Measurements from ENCODE around the gene PPP2R3B. TPM values are rescaled to one million over a fixed set of nuclear protein-coding genes. Genes with fewer than 3 reads are reported as not detected.
"Not testable (repeated sequence)": the region's sequence is repeated elsewhere in the genome, so short reads cannot be mapped to it uniquely, and the experiment has no call there.

PPP2R3B gene
- total RNA-seq, 1 donor, result 6.0 TPM

DNA sequence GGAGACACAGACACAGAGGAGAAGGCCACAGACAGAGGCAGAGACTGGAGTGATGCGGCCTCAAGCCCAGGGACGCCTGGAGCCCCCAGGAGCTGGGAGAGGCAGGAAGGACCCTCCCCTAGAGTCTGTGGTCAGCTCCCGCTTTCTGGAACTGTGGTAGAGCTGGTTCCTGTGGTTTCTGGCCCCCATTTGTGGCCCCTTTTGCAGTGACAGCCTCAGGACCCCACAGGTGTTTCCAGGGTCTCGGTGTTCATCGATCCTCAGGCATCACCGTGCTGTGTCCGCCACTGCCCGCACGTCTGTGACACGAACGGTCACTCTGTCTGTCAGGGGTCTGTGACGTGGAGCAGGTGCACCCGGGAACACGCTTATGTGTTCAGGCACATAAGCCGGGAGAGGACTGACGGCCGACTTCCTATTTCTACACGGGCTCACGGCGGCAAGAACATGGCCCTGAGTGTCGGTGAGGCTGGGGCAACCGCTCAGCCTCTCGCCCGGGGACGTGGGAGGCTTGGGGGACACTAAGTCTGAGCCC lies 76.0 kb downstream of the PPP2R3B start:
- no peak overlapping the region for H3K4me3 ChIP-seq (ENCODE audit: low read length)
- no peaks in the 10 kb centered on the region for H3K9me3 ChIP-seq (ENCODE audit: low read depth, low read length)
- H3K27me3 ChIP-seq (ENCODE audit: insufficient read depth, low read length), result no peaks in the 10 kb centered on the region
- H3K4me1 ChIP-seq (ENCODE audit: insufficient read depth, low read length), result no peaks in the 10 kb centered on the region

DNA sequence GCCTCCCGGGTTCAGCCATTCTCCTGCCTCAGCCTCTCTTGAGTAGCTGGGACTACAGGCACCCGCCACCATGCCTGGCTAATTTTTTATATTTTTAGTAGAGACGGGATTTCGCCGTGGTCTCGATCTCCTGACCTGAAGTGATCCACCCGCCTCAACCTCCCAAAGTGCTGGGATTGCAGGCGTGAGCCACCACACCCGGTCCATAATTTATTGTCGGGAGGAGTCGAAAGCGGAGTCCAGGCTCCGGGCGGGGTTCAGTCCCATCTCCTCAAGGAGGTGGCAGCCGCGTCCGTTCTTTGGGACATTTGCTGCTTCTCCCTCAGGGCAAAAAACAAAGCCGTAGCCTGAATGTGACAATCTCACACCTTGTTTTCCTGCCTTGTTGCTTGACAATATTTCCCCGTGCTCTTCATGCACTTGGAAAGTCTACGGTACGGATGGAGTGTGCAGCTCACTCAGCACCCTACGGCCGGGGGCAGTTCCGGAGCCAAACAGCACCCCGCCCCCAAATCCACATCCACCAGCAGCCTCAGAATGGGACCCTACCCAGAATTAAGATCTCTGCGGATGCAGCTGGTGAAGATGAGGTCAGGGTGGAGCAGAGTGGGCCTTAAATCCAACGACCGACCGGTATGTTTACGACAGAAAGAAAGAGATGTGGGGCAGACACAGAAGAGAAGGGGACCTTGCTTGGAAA lies 77.7 kb downstream of the PPP2R3B start:
- no peaks in the 10 kb centered on the region for H3K9me3 ChIP-seq (ENCODE audit: low read depth, low read length)
- H3K4me3 ChIP-seq (ENCODE audit: low read length), result no peak overlapping the region
- H3K27me3 ChIP-seq (ENCODE audit: insufficient read depth, low read length), result no peaks in the 10 kb centered on the region
- H3K4me1 ChIP-seq (ENCODE audit: insufficient read depth, low read length), result no peaks in the 10 kb centered on the region

DNA sequence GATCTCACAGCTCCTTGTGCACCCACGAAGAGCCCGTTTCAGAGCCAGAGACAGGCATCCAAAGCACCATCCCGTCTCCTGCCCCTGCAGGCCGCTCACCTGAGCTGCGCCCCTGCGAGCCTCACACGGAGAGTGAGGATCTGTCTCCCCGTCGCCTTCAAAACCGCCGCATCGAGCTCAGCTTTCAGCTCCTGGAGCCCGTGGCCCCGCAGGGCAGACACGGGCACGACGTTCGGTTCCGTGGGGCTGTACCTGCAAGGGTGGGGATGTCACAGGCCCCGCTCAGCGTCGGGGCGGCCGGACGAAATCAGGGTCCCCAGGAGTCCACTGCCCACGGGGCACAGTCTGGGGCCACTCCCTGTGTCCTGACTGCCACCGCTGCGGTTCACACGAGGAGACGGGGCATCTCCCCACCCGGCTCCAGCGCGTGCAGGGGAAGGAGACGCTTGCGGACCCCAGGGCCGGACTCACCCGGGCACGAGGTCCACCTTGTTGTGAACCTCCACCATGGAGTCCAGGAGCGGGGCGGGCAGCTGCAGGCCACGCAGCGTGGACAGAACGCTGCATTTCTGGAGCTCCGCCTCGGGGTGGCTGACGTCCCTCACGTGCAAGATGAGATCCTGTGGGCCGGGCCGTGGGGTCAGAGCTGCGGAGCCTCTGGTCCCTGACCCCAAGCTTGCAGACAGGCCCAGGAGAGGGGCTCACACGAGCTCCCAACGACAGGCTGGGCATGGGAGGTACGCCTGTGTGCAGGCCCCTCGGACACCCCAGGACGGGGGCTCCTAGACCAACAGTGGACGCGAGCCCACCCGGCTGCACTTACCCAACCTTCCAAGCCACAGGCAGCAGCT lies 79.2 kb downstream of the PPP2R3B start:
- H3K27me3 ChIP-seq (ENCODE audit: insufficient read depth, low read length), result no peaks in the 10 kb centered on the region
- H3K4me1 ChIP-seq (ENCODE audit: insufficient read depth, low read length), result no peaks in the 10 kb centered on the region
- no peak overlapping the region for H3K4me3 ChIP-seq (ENCODE audit: low read length)
- H3K9me3 ChIP-seq (ENCODE audit: low read depth, low read length), result no peaks in the 10 kb centered on the region

DNA sequence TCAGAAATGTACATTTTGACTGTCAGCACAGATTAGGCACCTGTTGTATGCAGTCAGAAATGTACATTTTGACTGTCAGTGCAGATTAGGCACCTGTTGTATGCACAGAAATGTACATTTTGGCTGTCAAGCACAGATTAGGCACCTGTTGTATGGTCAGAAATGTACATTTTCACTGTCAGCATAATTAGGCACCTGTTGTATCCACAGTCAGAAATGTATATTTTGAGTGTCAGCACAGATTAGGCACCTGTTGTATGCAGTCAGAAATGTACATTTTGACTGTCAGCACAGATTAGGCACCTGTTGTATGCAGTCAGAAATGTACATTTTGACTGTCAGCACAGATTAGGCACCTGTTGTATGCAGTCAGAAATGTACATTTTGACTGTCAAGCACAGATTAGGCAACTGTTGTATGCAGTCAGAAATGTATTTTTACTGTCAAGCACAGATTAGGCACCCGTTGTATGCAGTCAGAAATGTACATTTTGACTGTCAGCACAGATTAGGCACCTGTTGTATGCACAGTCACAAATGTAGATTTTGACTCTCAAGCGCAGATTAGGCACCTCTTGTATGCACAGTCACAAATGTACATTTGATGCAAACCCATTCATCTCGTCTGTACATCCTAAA lies 80.0 kb downstream of the PPP2R3B start:
- H3K9me3 ChIP-seq (ENCODE audit: low read depth, low read length); H3K4me1 ChIP-seq (ENCODE audit: insufficient read depth, low read length); H3K4me3 ChIP-seq (ENCODE audit: low read length); H3K27me3 ChIP-seq (ENCODE audit: insufficient read depth, low read length): not testable (repeated sequence)

DNA sequence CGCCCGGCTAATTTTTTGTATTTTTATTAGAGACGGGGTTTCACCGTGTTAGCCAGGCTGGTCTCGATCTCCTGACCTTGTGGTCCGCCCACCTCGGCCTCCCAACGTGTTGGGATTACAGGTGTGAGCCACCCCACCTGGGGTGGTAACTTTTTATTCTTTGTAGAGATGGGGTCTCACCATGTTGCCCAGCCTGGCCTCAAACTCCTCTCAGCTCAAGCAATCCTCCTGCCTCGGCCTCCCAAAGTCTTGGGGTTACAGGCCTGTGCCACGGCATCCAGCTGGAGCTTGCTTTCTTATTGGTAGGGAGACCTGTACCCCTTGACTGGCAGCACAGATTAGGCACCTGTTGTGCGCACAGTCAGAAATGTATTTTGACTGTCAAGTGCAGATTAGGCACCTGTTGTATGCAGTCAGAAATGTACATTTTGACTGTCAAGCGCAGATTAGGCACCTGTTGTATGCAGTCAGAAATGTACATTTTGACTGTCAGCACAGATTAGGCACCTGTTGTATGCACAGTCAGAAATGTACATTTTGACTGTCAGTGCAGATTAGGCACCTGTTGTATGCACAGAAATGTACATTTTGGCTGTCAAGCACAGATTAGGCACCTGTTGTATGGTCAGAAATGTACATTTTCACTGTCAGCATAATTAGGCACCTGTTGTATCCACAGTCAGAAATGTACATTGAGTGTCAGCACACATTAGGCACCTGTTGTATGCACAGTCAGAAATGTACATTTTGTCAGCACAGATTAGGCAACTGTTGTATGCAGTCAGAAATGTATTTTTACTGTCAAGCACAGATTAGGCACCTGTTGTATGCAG lies 80.7 kb downstream of the PPP2R3B start:
- H3K4me3 ChIP-seq (ENCODE audit: low read length); H3K27me3 ChIP-seq (ENCODE audit: insufficient read depth, low read length); H3K9me3 ChIP-seq (ENCODE audit: low read depth, low read length); H3K4me1 ChIP-seq (ENCODE audit: insufficient read depth, low read length): not testable (repeated sequence)

DNA sequence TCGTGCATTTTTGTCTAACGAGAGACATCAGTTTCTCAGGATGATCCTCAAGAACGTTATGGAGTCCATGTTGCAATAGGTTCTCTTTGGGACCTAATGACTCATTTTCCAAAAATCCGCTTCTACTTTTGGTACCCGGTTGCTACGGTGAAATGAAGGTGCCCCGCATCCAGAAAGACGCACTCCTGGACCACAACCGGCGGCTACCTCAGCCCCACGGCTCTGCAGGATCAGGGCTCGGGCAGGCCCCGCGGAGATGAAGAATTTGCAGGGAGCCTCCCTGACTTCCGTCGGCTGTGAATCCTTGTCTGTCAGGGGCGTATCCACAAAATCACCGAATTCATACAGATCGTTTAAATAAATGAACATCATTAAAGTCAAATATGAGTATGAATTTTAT lies 83.7 kb downstream of the PPP2R3B start:
- no peaks in the 10 kb centered on the region for H3K9me3 ChIP-seq (ENCODE audit: low read depth, low read length)
- H3K4me1 ChIP-seq (ENCODE audit: insufficient read depth, low read length), result no peaks in the 10 kb centered on the region
- H3K4me3 ChIP-seq (ENCODE audit: low read length), result no peak overlapping the region
- no peaks in the 10 kb centered on the region for H3K27me3 ChIP-seq (ENCODE audit: insufficient read depth, low read length)

DNA sequence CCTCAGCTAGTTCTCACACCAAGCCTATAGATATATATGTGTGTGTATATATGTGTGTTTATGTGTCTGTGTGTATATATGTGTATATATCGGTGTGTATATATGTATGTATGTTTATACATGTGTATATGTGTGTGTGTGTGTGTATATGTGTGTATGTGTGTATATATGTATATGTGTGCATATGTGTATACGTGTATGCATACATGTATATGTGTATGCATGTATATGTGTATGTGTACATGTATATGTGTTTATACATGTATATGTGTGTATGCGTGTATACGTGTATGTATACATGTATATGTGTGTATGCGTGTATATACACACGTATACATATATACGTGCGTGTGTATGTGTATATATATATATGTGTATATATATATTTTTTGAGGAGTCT lies 86.4 kb downstream of the PPP2R3B start:
- Histone ChIP-seq H3K27me3 (ENCODE audit: insufficient read depth, low read length) (no peaks in the 10 kb centered on the region), H3K4me3 (ENCODE audit: low read length) (no peak overlapping the region), H3K9me3 (ENCODE audit: low read depth, low read length) (no peaks in the 10 kb centered on the region), H3K4me1 (ENCODE audit: insufficient read depth, low read length) (no peaks in the 10 kb centered on the region)

DNA sequence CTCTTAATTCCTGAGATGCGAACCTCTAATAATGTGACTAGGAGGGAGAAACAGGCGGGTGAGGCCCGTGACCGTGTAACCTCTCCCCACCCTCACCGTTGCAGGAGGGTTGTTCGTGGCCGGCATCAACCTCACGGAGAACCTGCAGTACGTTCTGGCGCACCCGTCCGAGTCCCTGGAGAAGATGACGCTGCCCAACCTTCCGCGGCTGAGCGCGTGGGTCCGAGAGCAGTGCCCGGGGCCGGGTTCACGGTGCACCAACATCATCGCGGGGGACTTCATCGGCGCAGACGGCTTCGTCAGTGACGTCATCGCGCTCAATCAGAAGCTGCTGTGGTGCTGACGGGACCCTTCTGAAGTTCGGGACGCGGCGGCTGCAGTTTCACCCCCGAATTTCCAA lies 87.7 kb downstream of the PPP2R3B start:
- Histone ChIP-seq H3K4me1 (ENCODE audit: insufficient read depth, low read length) (no peaks in the 10 kb centered on the region), H3K27me3 (ENCODE audit: insufficient read depth, low read length) (no peaks in the 10 kb centered on the region), H3K4me3 (ENCODE audit: low read length) (no peak overlapping the region), H3K9me3 (ENCODE audit: low read depth, low read length) (no peaks in the 10 kb centered on the region)

DNA sequence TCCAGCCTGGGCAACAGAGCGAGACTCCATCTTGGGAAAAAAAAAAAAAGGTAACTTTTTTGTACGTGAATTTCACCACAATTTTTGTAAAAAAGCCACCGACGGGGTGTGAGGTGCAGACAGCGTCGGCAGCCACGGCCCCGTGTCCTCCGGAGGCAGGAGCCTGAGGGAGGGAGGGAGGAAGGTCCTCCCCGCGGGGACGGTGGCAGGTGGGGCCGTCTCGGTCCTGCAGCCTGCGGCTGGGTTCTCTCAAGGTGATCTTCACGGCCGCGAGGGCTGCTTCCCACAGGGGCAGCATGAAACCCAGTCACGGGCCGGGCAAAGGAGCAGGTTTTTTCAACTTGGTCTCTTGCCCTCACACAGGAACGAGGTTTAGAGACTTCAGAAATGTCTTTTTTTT lies 91.6 kb downstream of the PPP2R3B start:
- Histone ChIP-seq H3K4me3 (ENCODE audit: low read length) (no peak overlapping the region), H3K27me3 (ENCODE audit: insufficient read depth, low read length) (no peaks in the 10 kb centered on the region), H3K4me1 (ENCODE audit: insufficient read depth, low read length) (no peaks in the 10 kb centered on the region), H3K9me3 (ENCODE audit: low read depth, low read length) (no peaks in the 10 kb centered on the region)

DNA sequence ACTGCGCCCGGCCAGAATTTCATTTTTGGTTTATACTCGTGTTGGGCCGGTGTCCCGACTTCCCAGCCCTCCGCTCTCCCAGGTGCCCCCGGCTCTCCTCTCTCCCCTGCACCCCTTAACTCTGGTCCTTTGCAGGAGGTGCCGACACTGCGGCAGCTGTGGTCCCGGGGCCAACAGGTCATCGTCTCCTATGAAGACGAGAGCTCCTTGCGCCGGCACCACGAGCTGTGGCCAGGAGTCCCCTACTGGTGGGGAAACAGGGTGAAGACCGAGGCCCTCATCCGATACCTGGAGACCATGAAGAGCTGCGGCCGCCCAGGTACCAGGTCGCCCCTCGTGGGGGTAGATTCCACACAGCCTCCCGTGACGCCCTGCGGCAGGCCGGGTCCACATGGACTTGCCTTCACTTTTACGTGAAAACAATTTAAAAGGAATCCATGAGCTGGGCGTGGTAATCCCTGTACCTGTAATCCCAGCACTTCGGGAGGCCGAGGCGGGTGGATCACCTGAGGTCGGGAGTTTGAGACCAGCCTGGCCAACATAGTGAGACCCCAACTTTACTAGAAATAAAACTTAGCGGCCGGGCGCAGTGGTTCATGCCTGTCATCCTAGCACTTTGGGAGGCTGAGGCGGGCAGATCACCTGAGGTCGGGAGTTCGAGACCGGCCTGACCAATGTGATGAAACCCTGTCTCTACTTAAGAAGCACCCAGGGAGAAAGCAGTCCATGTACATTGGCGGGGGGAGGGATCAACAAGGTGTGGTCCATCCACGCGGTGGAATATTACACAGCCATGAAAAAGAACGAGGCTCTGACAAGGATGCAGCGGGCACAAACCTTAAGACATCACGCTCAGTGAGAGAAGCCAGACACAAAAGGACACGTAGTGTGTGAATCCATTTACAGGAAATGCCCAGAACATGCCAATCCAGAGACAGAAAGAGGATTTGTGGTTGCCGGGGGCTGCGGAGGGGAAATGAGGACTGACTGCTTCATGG lies 93.5 kb downstream of the PPP2R3B start:
- H3K9me3 ChIP-seq (ENCODE audit: low read depth, low read length), result no peaks in the 10 kb centered on the region
- no peak overlapping the region for H3K4me3 ChIP-seq (ENCODE audit: low read length)
- H3K4me1 ChIP-seq (ENCODE audit: insufficient read depth, low read length), result no peaks in the 10 kb centered on the region
- H3K27me3 ChIP-seq (ENCODE audit: insufficient read depth, low read length), result no peaks in the 10 kb centered on the region

DNA sequence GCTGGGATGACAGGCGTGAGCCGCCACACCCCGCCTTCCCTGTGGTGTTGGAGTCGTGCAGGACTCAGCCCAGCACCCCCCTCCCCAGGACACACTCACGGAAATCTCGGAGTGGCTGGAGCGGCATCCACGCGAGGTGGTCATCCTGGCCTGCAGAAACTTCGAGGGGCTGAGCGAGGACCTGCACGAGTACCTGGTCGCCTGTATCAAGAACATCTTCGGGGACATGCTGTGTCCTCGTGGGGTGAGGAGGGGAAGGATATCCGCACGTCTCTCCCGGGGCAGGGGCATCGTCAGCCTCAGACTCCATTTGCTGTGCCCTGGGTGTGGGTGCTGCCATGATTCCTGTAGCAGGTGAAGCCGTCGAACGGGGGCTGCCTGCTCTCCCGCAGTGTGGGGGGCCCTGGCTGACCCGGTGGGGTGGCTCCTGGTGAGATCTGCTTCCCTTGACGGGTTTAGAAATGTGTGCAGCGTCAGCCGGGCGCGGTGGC lies 95.3 kb downstream of the PPP2R3B start:
- Histone ChIP-seq H3K9me3 (ENCODE audit: low read depth, low read length) (no peaks in the 10 kb centered on the region), H3K4me1 (ENCODE audit: insufficient read depth, low read length) (no peaks in the 10 kb centered on the region), H3K4me3 (ENCODE audit: low read length) (no peak overlapping the region), H3K27me3 (ENCODE audit: insufficient read depth, low read length) (no peaks in the 10 kb centered on the region)

DNA sequence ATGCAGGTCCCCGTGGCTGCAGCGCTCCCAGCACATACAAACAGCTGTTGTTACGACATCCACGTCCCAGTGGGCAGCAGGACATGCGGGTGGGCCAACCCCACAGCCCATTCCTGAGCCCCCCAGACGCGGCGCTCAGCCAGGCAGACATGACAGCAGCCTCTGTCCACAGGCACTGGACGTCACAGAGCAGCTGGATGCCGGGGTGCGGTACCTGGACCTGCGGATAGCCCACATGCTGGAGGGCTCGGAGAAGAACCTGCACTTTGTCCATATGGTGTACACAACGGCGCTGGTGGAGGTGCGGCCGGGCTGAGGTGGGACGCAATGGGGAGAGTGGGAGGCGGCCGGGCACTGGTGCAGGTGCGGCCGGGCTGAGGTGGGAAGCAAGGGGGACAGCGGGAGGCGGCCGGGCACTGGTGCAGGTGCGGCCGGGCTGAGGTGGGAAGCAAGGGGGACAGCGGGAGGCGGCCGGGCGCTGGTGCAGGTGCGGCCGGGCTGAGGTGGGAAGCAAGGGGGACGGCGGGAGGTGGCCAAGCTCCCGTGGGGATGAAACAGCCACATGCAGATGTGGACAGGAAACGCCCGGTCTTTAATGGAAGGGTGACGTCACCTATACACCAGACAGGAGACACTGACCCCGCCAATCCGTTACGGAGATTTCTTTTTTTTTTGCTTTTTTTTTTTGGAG lies 96.1 kb downstream of the PPP2R3B start:
- Histone ChIP-seq H3K4me1 (ENCODE audit: insufficient read depth, low read length) (no peaks in the 10 kb centered on the region), H3K4me3 (ENCODE audit: low read length) (no peak overlapping the region), H3K27me3 (ENCODE audit: insufficient read depth, low read length) (no peaks in the 10 kb centered on the region), H3K9me3 (ENCODE audit: low read depth, low read length) (no peaks in the 10 kb centered on the region)

DNA sequence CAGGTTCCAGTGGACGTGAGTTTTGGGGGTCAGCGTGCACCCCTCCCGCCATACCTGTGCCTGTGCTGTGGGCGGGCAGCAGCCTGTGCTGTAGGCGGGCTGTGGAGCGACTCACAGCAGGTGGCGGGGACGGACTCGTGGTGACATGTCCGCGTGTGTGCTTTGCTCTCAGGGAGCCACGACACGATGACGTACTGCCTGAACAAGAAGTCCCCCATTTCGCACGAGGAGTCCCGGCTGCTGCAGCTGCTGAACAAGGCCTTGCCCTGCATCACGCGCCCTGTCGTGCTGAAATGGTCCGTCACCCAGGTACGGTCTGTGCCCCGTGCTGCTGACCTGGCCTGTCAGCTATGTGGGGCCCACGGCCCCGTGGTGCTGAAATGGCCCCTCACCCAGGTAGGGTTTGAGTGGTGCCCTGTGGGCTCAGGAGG lies 98.1 kb downstream of the PPP2R3B start:
- H3K4me3 ChIP-seq (ENCODE audit: low read length), result no peak overlapping the region
- H3K4me1 ChIP-seq (ENCODE audit: insufficient read depth, low read length), result peaks cover 4% of the 10 kb centered on the region
- no peaks in the 10 kb centered on the region for H3K27me3 ChIP-seq (ENCODE audit: insufficient read depth, low read length)
- no peaks in the 10 kb centered on the region for H3K9me3 ChIP-seq (ENCODE audit: low read depth, low read length)

All from mononuclear cell (primary cell).